Head of caudate nucleus (tissue), 42 donors: ENCODE measurements around the gene IFT43.

Experiments used
- DNase-seq, 42 donors: peaks; one replicate each; pipeline versions ENCODE4 v3.0.0 to v3.0.0-alpha.2; 2020 to 2021; ENCODE audit warnings: mixed read lengths in 7 of 42
- intact Hi-C: fragments of 100-400 bp; cut with DNase I; formaldehyde crosslinking; loops from one replicate; pipeline ENCODE4 v1.15.0; 2022

IFT43 gene

DNA sequence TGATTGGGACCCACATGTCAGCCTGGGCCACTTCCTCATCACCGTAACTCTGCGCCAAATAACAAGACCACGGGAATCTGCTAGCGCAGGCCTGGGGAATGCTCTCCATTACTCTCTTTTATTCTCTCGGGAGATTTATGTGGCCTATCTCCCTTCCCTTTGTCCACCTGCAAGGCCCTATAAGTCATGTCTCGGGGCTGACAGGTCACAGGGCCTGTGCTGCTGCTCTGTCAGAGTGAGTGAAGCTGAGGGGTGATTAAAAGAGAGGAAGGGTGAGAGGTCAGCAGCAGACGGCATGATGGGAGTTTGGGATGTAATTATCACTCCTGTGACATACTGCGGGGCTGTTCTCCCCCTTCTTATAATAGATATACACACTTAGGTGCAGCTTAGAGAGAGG, 139.9 kb downstream of the IFT43 start:
- DNase-seq, result no peak
- intact Hi-C loops, result no loop called here

GRCh38 chr14:76126076-76126475, 140.5 kb downstream of the IFT43 start:
- DNase-seq, result no peak
- intact Hi-C loops, result no loop called here

- intact Hi-C loops, result no loop called here
- DNase-seq, result peak in 23 of 42 donors; percentile 11 to 69 (median 35)
Observed at GRCh38 chr14:76129851-76130576, 144.5 kb downstream of the IFT43 start.

- intact Hi-C loops, result no loop called here
- DNase-seq, result peak in 1 of 42 donors; percentile 13
Observed at GRCh38 chr14:76131071-76131965, 145.8 kb downstream of the IFT43 start.

- no peak for DNase-seq
- intact Hi-C loops, result no loop called here
Observed at GRCh38 chr14:76133103-76133502, 147.5 kb downstream of the IFT43 start.
